HepG2 (cell line): ENCODE data around the gene CEP250. TPM values are rescaled to one million over a fixed set of nuclear protein-coding genes. Genes with fewer than 3 reads are reported as not detected.

Experiments
- BCL6 ChIP-seq: IDR thresholded peaks from 2 replicates; pipeline ENCODE4 v1.6.1; 2016; ENCODE audit warnings: missing genetic modification reagents, missing compliant biosample characterization
- CBX2 ChIP-seq, 2 experiments: fragments of 200-600 bp in 1 of 2; sonication (generic); formaldehyde crosslinking in 1 of 2; IDR thresholded peaks; 2 replicates each; pipeline versions ENCODE4 v1.7.0 to v1.8.1; 2018 to 2022; ENCODE audit warnings: low read depth in 2 of 2, low read length in 1 of 2, mild to moderate bottlenecking in 1 of 2, missing genetic modification reagents in 1 of 2
- CEBPB ChIP-seq: IDR thresholded peaks from 2 replicates; pipeline ENCODE4 v1.6.1; 2011; ENCODE audit warnings: low read depth, low read length, improper control_type of control experiment, borderline replicate concordance
- MED1 ChIP-seq: sonication (generic); formaldehyde crosslinking; IDR thresholded peaks from 2 replicates; pipeline ENCODE4 v1.4.0; 2020; ENCODE audit warnings: missing genetic modification reagents
- MEIS2 ChIP-seq: sonication (generic); formaldehyde crosslinking; IDR thresholded peaks from 2 replicates; pipeline ENCODE4 v1.9.0; 2021; ENCODE audit warnings: mild to moderate bottlenecking, missing genetic modification reagents
- MTF1 ChIP-seq: sonication (generic); formaldehyde crosslinking; IDR thresholded peaks from 2 replicates; pipeline ENCODE4 v1.5.0; 2020; ENCODE audit warnings: missing genetic modification reagents
- TCF7L2 ChIP-seq: IDR thresholded peaks from 2 replicates; pipeline ENCODE4 v1.6.1; 2011; ENCODE audit warnings: mild to moderate bottlenecking, low read depth, low read length, moderate library complexity
- U2AF1 ChIP-seq: fragments of 200-400 bp; formaldehyde crosslinking; optimal IDR thresholded peaks from 2 replicates; pipeline ENCODE3; 2017; ENCODE audit warnings: mild to moderate bottlenecking, low read depth, low read length
- ZFX ChIP-seq: sonication (generic); formaldehyde crosslinking; IDR thresholded peaks from 2 replicates; pipeline ENCODE4 v1.4.0; 2020; ENCODE audit warnings: mild to moderate bottlenecking, low read depth, missing genetic modification reagents, moderate library complexity
- ZNF138 ChIP-seq: sonication (generic); formaldehyde crosslinking; IDR thresholded peaks from 2 replicates; pipeline ENCODE4 v1.5.0; 2020; ENCODE audit warnings: mild to moderate bottlenecking, low read depth, missing genetic modification reagents
- ZNF253 ChIP-seq: sonication (generic); formaldehyde crosslinking; IDR thresholded peaks from 2 replicates; pipeline ENCODE4 v1.8.0; 2022; ENCODE audit warnings: mild to moderate bottlenecking, missing genetic modification reagents, borderline replicate concordance
- ZNF274 ChIP-seq: sonication (generic); formaldehyde crosslinking; IDR thresholded peaks from 2 replicates; pipeline ENCODE4 v1.5.1; 2020; ENCODE audit warnings: mild to moderate bottlenecking, missing genetic modification reagents
- ZNF3 ChIP-seq: IDR thresholded peaks from 2 replicates; pipeline ENCODE4 v1.7.0; 2017; ENCODE audit warnings: inconsistent platforms
- ZNF563 ChIP-seq: sonication (generic); formaldehyde crosslinking; IDR thresholded peaks from 2 replicates; pipeline ENCODE4 v1.8.0; 2022; ENCODE audit warnings: mild to moderate bottlenecking, moderate library complexity, missing genetic modification reagents
- ZNF766 ChIP-seq: sonication (generic); formaldehyde crosslinking; IDR thresholded peaks from 2 replicates; pipeline ENCODE4 v1.5.0; 2020; ENCODE audit warnings: missing genetic modification reagents, borderline replicate concordance
- ZZZ3 ChIP-seq: sonication (generic); formaldehyde crosslinking; IDR thresholded peaks from 2 replicates; pipeline ENCODE4 v1.4.0; 2020; ENCODE audit warnings: missing genetic modification reagents, mild to moderate bottlenecking, borderline replicate concordance
- polyA plus RNA-seq, 8 experiments: library from polyadenylated mRNA; depleted of rRNA in 3 of 8; stranded (reverse) in 7 of 8; unstranded in 1 of 8; fragments of >200 nt; fragmentation: Illumina TruSeq in 4 of 8; extraction: Trizol in 4 of 8; gene quantifications; 2 replicates each; pipeline versions ENCODE4 v1.2.1 to v1.2.3, GENCODE V29; 2011 to 2016; ENCODE audit warnings: low read depth in 4 of 8, missing spikeins in 1 of 8, mixed read lengths in 1 of 8; ENCODE audit not compliant: insufficient read depth in 1 of 8
- total RNA-seq, 5 experiments: library from RNA; depleted of rRNA; stranded (reverse); fragments of >200 nt; fragmentation: Illumina TruSeq; extraction: Trizol; gene quantifications; 2 replicates each; pipeline ENCODE4 v1.2.3, GENCODE V29; 2016; ENCODE audit warnings: low read depth in 1 of 5
- TF ChIP-seq, protein P1 (sequence below): sonication (generic); formaldehyde crosslinking; IDR thresholded peaks from 2 replicates; pipeline ENCODE4 v1.4.0; 2020; ENCODE audit warnings: missing genetic modification reagents, mild to moderate bottlenecking, borderline replicate concordance
- TF ChIP-seq, protein P2 (sequence below): sonication (generic); formaldehyde crosslinking; IDR thresholded peaks from 2 replicates; pipeline ENCODE4 v1.8.0; 2022; ENCODE audit warnings: mild to moderate bottlenecking, missing genetic modification reagents, moderate library complexity
- TF ChIP-seq, protein P3 (sequence below): IDR thresholded peaks from 2 replicates; pipeline ENCODE4 v1.6.1; 2016; ENCODE audit warnings: low read depth
- TF ChIP-seq, protein P4 (sequence below): IDR thresholded peaks from 2 replicates; pipeline ENCODE4 v1.6.1; 2012; ENCODE audit warnings: inconsistent platforms
- TF ChIP-seq, protein P5 (sequence below): IDR thresholded peaks from 2 replicates; pipeline ENCODE4 v1.6.1; 2016; ENCODE audit warnings: control low read depth
- TF ChIP-seq, protein P6 (sequence below): sonication (generic); formaldehyde crosslinking; conservative IDR thresholded peaks from 2 replicates; pipeline ENCODE4 v1.4.0; 2020; ENCODE audit warnings: missing genetic modification reagents

Gene CEP250
- total and polyA plus RNA-seq, 2 of the 13 experiments (the other 11 are each of a cell fraction or from before 2014, with no cell fraction given): 28.8 to 55.3 TPM

DNA sequence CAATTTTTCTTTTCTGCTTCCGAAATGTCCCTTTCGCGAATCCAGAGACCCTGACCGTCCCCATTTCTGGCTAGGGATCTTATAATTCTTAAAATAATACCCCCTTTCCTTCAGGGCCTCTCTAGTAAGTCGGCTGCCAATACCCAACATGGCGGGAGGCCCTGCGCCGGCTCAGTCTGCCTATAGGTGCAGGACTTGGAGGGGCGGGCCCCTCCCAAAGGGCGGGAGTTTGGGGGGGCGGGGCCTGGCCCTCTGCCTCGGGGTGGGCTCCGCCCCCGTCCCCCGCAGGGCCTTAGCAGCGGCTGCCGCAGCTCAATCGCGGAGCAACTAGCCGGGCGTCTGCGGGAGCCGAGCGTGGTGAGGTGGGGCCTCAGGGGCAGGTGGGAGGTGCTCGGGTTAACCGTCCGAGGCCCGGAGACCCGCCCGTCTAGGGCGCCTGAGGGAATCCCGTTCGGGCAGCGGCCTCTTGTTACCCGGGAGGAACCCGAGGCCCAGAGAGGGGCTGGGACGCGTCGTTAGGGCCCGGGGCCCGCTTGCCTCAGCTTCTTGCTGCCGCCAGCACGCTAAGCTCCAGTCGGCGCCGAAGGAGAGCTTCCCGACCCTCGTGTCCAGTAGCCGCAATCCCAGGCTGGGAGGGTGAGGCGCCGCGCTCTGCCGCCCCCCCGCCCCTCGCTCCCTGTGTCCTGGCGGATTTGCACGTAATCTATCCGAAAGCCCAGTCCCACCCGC lies at the start of gene CEP250 (continued):
- TF ChIP-seq, protein P1, sequence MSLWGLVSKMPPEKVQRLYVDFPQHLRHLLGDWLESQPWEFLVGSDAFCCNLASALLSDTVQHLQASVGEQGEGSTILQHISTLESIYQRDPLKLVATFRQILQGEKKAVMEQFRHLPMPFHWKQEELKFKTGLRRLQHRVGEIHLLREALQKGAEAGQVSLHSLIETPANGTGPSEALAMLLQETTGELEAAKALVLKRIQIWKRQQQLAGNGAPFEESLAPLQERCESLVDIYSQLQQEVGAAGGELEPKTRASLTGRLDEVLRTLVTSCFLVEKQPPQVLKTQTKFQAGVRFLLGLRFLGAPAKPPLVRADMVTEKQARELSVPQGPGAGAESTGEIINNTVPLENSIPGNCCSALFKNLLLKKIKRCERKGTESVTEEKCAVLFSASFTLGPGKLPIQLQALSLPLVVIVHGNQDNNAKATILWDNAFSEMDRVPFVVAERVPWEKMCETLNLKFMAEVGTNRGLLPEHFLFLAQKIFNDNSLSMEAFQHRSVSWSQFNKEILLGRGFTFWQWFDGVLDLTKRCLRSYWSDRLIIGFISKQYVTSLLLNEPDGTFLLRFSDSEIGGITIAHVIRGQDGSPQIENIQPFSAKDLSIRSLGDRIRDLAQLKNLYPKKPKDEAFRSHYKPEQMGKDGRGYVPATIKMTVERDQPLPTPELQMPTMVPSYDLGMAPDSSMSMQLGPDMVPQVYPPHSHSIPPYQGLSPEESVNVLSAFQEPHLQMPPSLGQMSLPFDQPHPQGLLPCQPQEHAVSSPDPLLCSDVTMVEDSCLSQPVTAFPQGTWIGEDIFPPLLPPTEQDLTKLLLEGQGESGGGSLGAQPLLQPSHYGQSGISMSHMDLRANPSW (CRISPR knock-in tag): no peak; the same call in 1 of the 2 replicates
- TF ChIP-seq ZNF563 (CRISPR knock-in tag) (peak; percentile 98), MED1 (CRISPR knock-in tag) (peak; percentile 71), ZNF766 (CRISPR knock-in tag) (peak; percentile 86; the same call in 1 of the 2 replicates), U2AF1 (peak; percentile 79), BCL6 (CRISPR knock-in tag) (peak; percentile 69), ZNF253 (peak; percentile 90), MTF1 (0 out of 2 replicates have a peak, but pooled peaks have one; percentile 62), ZFX (CRISPR knock-in tag) (peak; percentile 97), ZNF3 (no peak), CBX2 (IDR thresholded peaks at IDR 0.05; ENCODE audit: low read depth, low read length) (no peak), CBX2 (CRISPR knock-in tag; IDR thresholded peaks at IDR 0.05; ENCODE audit: low read depth) (no peak), ZNF274 (CRISPR knock-in tag) (peak; percentile 88), TCF7L2 (no peak), CEBPB (no peak), ZNF138 (CRISPR knock-in tag) (0 out of 2 replicates have a peak, but pooled peaks have one; percentile 50), MEIS2 (CRISPR knock-in tag) (peak; percentile 89; the same call in 1 of the 2 replicates), ZZZ3 (peak; percentile 46; the same call in 1 of the 2 replicates)
- TF ChIP-seq, protein P2, sequence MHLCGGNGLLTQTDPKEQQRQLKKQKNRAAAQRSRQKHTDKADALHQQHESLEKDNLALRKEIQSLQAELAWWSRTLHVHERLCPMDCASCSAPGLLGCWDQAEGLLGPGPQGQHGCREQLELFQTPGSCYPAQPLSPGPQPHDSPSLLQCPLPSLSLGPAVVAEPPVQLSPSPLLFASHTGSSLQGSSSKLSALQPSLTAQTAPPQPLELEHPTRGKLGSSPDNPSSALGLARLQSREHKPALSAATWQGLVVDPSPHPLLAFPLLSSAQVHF (CRISPR knock-in tag): 0 out of 2 replicates have a peak, but pooled peaks have one; percentile 73
- TF ChIP-seq, protein P3, sequence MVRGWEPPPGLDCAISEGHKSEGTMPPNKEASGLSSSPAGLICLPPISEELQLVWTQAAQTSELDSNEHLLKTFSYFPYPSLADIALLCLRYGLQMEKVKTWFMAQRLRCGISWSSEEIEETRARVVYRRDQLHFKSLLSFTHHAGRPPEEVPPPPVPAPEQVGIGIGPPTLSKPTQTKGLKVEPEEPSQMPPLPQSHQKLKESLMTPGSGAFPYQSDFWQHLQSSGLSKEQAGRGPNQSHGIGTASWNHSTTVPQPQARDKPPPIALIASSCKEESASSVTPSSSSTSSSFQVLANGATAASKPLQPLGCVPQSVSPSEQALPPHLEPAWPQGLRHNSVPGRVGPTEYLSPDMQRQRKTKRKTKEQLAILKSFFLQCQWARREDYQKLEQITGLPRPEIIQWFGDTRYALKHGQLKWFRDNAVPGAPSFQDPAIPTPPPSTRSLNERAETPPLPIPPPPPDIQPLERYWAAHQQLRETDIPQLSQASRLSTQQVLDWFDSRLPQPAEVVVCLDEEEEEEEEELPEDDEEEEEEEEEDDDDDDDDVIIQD (CRISPR knock-in tag): peak; percentile 9; the same call in 1 of the 2 replicates
- TF ChIP-seq, protein P4, sequence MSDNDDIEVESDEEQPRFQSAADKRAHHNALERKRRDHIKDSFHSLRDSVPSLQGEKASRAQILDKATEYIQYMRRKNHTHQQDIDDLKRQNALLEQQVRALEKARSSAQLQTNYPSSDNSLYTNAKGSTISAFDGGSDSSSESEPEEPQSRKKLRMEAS: peak; percentile 36; the same call in 1 of the 2 replicates
- TF ChIP-seq, protein P5, sequence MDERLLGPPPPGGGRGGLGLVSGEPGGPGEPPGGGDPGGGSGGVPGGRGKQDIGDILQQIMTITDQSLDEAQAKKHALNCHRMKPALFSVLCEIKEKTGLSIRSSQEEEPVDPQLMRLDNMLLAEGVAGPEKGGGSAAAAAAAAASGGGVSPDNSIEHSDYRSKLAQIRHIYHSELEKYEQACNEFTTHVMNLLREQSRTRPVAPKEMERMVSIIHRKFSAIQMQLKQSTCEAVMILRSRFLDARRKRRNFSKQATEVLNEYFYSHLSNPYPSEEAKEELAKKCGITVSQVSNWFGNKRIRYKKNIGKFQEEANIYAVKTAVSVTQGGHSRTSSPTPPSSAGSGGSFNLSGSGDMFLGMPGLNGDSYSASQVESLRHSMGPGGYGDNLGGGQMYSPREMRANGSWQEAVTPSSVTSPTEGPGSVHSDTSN: 0 out of 2 replicates have a peak, but pooled peaks have one; percentile 9
- TF ChIP-seq, protein P6, sequence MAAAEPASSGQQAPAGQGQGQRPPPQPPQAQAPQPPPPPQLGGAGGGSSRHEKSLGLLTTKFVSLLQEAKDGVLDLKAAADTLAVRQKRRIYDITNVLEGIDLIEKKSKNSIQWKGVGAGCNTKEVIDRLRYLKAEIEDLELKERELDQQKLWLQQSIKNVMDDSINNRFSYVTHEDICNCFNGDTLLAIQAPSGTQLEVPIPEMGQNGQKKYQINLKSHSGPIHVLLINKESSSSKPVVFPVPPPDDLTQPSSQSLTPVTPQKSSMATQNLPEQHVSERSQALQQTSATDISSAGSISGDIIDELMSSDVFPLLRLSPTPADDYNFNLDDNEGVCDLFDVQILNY (CRISPR knock-in tag): no peak; the same call in none of the 2 replicates
